Fibroblast of lung (primary cell): ENCODE results near the gene FAM168B. TPM values are rescaled to one million over a fixed set of nuclear protein-coding genes. Genes with fewer than 3 reads are reported as not detected.

Experiments used
- DNase-seq, 2 donors: peaks; one replicate each; pipeline versions ENCODE4 v3.0.0 to v3.0.0-alpha.2; 2010; ENCODE audit warnings: low read depth in 2 of 2
- H2AFZ ChIP-seq: 2 replicates; pipeline ENCODE4 v1.5.1; 2012; ENCODE audit warnings: low read length, control low read depth, inconsistent platforms
- H3K27ac ChIP-seq: 2 replicates; pipeline ENCODE4 v1.5.1; 2011; ENCODE audit warnings: low read length, control low read depth; ENCODE audit not compliant: insufficient read depth
- H3K27me3 ChIP-seq: 2 replicates; pipeline ENCODE4 v1.5.1; 2011; ENCODE audit warnings: mild to moderate bottlenecking, low read length; ENCODE audit not compliant: control insufficient read depth, insufficient read depth
- H3K36me3 ChIP-seq: 2 replicates; pipeline ENCODE4 v1.5.1; 2011; ENCODE audit warnings: low read length; ENCODE audit not compliant: control insufficient read depth, insufficient read depth
- H3K4me1 ChIP-seq: 2 replicates; pipeline ENCODE4 v1.5.1; 2011; ENCODE audit warnings: low read length; ENCODE audit not compliant: control insufficient read depth, insufficient read depth; ENCODE audit errors: extremely low read depth
- H3K4me2 ChIP-seq: 2 replicates; pipeline ENCODE4 v1.5.1; 2011; ENCODE audit warnings: low read length, control low read depth; ENCODE audit not compliant: insufficient read depth; ENCODE audit errors: extremely low read depth
- H3K4me3 ChIP-seq, 4 experiments: fragments of 200-600 bp in 1 of 4; sonication (generic) in 1 of 4; replicated peaks in 1 of 4; 2 replicates each; pipeline ENCODE4 v1.5.1; 2011 to 2016; ENCODE audit warnings: low read length in 4 of 4, low read depth in 3 of 4, mild to moderate bottlenecking in 3 of 4, control low read depth in 2 of 4, inconsistent platforms in 1 of 4, mixed read lengths in 1 of 4; ENCODE audit not compliant: insufficient read depth in 1 of 4; ENCODE audit errors: control extremely low read depth in 1 of 4
- H3K79me2 ChIP-seq: 2 replicates; pipeline ENCODE4 v1.5.1; 2012; ENCODE audit warnings: mild to moderate bottlenecking, low read length, inconsistent platforms; ENCODE audit not compliant: control insufficient read depth, insufficient read depth
- H3K9ac ChIP-seq: 2 replicates; pipeline ENCODE4 v1.5.1; 2011; ENCODE audit warnings: mild to moderate bottlenecking, low read length, control low read depth; ENCODE audit not compliant: insufficient read depth
- H3K9me3 ChIP-seq: 2 replicates; pipeline ENCODE4 v1.5.1; 2012; ENCODE audit warnings: low read depth, low read length; ENCODE audit not compliant: control insufficient read depth, insufficient read depth
- H4K20me1 ChIP-seq: 2 replicates; pipeline ENCODE4 v1.5.1; 2011; ENCODE audit warnings: low read length; ENCODE audit not compliant: control insufficient read depth, insufficient read depth; ENCODE audit errors: extremely low read depth
- CTCF ChIP-seq, 2 donors: IDR thresholded peaks in 1 of 2; conservative IDR thresholded peaks in 1 of 2; 1 replicate in 1 of 2; 2 replicates in 1 of 2; pipeline ENCODE4 v1.5.1; 2011 to 2012; ENCODE audit warnings: low read length in 2 of 2, control low read depth in 1 of 2, inconsistent platforms in 1 of 2, low read depth in 1 of 2, mild to moderate bottlenecking in 1 of 2
- EZH2 ChIP-seq: IDR thresholded peaks from 2 replicates; pipeline ENCODE4 v1.5.1; 2012; ENCODE audit warnings: low read length, control low read depth, mild to moderate bottlenecking; ENCODE audit errors: missing control alignments
- polyA plus RNA-seq, 2 donors: library from polyadenylated mRNA; depleted of rRNA in 1 of 2; stranded (reverse) in 1 of 2; unstranded in 1 of 2; fragments of >200 nt; gene quantifications; 2 replicates each; pipeline ENCODE4 v1.2.1, GENCODE V29; 2011 to 2012; ENCODE audit warnings: missing spikeins in 1 of 2
- total RNA-seq: library from RNA; depleted of rRNA; stranded (reverse); fragments of >200 nt; gene quantifications from 2 replicates; pipeline ENCODE4 v1.2.1, GENCODE V29; 2014

FAM168B gene
- total and polyA plus RNA-seq, 2 donors (not counting 1 experiment from before 2014, with no cell fraction given), result 71.2 to 87.8 TPM

- Histone ChIP-seq H3K27ac (no peak overlapping the region), H3K27me3 (peaks cover 12% of the 10 kb centered on the region), H3K36me3 (no peaks in the 10 kb centered on the region), H3K79me2 (no peaks in the 10 kb centered on the region), H3K4me3 (no peak overlapping the region), H3K4me2 (no peak overlapping the region), H3K9ac (no peak overlapping the region), H4K20me1 (no peaks in the 10 kb centered on the region), H2AFZ (no peak overlapping the region), H3K4me1 (no peaks in the 10 kb centered on the region), H3K9me3 (no peaks in the 10 kb centered on the region)
- DNase-seq, result no peak
- TF ChIP-seq CTCF (conservative IDR thresholded peaks at IDR 0.05 in 1 of 2, IDR thresholded peaks at IDR 0.05 in 1 of 2; ENCODE audit: low read depth in 1 of 2, low read length in 2 of 2) (no peak), EZH2 (no peak)
Observed at GRCh38 chr2:131037398-131038257, 55.6 kb downstream of the FAM168B start.

GRCh38 chr2:131036696-131037397, 56.4 kb downstream of the FAM168B start:
- H3K36me3 ChIP-seq, result no peaks in the 10 kb centered on the region
- H3K27ac ChIP-seq, result no peak overlapping the region
- no peaks in the 10 kb centered on the region for H3K4me1 ChIP-seq
- no peak overlapping the region for H3K9ac ChIP-seq
- TF ChIP-seq EZH2 (no peak), CTCF (conservative IDR thresholded peaks at IDR 0.05 in 1 of 2, IDR thresholded peaks at IDR 0.05 in 1 of 2; ENCODE audit: low read depth in 1 of 2, low read length in 2 of 2) (no peak)
- no peaks in the 10 kb centered on the region for H4K20me1 ChIP-seq
- H2AFZ ChIP-seq, result no peak overlapping the region
- no peak for DNase-seq
- H3K4me2 ChIP-seq, result no peak overlapping the region
- no peaks in the 10 kb centered on the region for H3K79me2 ChIP-seq
- H3K9me3 ChIP-seq, result no peaks in the 10 kb centered on the region
- no peak overlapping the region for H3K4me3 ChIP-seq
- H3K27me3 ChIP-seq, result peaks cover 12% of the 10 kb centered on the region

DNA sequence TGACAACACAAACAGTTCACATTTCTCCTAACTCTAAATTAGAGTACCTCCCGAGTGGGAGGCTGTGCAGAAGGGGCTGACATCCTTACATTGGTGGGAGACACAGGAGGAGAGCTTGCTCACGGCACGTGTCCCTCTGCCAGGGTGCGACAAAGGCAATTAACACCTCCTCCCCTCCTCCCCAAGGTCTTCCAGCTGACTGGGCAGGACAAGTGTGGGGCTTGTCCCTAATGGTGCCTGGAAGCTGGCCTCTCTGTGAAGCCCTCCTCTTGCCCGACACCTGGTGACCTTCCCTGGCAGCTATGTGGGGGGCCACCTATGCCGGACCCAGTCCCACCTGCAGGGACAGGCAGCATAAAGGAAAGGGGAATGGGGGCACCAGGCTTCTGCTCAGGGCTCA, 57.0 kb downstream of the FAM168B start:
- Histone ChIP-seq H2AFZ (no peak overlapping the region), H3K79me2 (no peaks in the 10 kb centered on the region), H3K4me2 (no peak overlapping the region)

More for the DNA sequence above, 57.0 kb downstream of the FAM168B start:
- Histone ChIP-seq H3K9ac (no peak overlapping the region), H3K27me3 (peaks cover 12% of the 10 kb centered on the region), H3K4me1 (no peaks in the 10 kb centered on the region), H3K9me3 (no peaks in the 10 kb centered on the region), H3K36me3 (no peaks in the 10 kb centered on the region), H3K4me3 (no peak overlapping the region), H3K27ac (no peak overlapping the region), H4K20me1 (no peaks in the 10 kb centered on the region)
- TF ChIP-seq EZH2 (no peak), CTCF (conservative IDR thresholded peaks at IDR 0.05 in 1 of 2, IDR thresholded peaks at IDR 0.05 in 1 of 2; ENCODE audit: low read depth in 1 of 2, low read length in 2 of 2) (no peak)
- DNase-seq, result no peak
